MV-4-11 (cell line): ENCODE data around the gene TLCD2.
"Not testable (repeated sequence)": the region's sequence is repeated elsewhere in the genome, so short reads cannot be mapped to it uniquely, and the experiment has no call there.

Experiments used
- DNase-seq: peaks from one replicate; lab custom pipeline; 2025; lab: John Stamatoyannopoulos, UW

TLCD2 gene

GRCh38 chr17:1716076-1716911 is 6.1 kb upstream of the TLCD2 start:
- DNase-seq = peak; percentile 100

DNA sequence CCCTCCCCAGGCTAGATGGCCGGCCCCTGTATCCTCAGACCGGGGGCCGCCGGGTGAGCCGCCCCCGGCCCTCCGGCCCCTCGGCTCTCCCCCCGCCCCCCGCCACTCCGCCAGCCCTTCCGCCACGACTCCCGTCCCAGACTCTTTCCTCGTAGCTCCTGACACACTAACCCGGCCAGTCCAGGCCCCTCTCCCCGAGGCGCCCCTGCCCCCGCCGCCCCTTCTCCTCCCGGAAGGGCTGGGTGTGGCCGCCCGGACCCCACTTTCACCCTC is 5.6 kb upstream of the TLCD2 start:
- no peak for DNase-seq

- DNase-seq = no peak
These were observed 5.0 kb upstream of the TLCD2 start for GRCh38 chr17:1714980-1715802.

DNA sequence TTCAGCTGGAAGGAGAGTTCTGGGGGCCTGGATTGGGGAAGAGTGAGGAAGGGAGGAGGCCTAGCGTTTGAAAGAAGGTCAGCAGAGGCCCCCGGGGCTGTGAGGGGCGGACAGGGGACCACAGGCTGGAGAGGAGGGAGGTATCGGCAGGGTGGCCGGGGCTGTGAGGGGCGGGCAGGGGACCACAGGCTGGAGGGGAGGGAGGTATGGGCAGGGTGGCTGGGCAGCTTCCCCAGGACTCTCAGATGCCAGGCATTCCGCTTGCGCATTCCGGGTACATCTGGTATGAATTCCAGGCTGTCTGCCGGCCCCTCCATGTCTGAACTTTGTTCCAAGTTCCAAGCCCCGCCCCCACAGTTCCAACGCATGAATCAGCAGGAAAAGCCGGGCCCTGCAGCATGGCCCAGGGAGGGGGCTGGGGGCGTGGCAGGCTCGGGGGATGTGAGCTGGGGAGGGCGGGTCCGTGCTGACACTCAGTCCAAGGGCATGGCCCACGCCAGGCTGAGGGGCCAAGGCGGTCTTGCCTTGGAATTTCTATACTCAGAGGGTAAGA is 4.3 kb upstream of the TLCD2 start:
- DNase-seq = no peak

GRCh38 chr17:1713878-1714426 is 3.8 kb upstream of the TLCD2 start:
- DNase-seq = no peak

DNA sequence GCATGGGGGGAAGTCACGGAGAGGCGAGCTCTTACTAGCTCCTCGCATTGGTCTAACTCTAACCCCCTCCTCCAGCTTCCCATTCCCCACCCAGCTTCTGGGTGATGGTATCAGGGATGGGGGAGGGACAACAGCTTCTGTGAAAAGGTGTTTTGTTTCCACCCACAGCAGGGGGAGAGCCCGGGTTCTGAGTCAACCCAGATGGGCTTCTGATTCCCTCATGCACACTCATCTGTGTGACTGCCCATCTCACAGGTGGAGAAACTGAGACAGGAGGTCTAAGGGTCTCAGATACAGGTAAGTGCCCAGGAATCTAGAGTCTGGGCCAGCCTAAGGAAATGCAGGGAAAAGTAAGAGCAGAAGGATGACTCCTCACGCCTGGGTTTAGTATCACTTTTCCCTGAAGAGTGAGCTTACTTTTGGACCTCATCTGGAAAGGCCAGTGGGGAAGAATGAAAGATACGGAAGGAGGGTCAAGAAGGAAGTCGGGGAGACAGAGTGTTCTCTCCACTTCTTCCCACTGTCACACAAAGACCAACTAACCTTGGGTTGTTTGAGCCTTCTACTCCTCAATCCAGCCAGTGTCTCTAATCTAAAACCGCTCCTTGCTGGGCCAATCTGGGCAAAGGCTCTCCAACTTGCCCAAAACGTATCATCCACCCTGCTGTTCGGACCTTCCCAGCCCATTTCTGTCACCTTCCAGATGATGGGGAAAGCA is 3.1 kb upstream of the TLCD2 start:
- DNase-seq = no peak

GRCh38 chr17:1712271-1712670 is 2.1 kb upstream of the TLCD2 start:
- no peak for DNase-seq

DNA sequence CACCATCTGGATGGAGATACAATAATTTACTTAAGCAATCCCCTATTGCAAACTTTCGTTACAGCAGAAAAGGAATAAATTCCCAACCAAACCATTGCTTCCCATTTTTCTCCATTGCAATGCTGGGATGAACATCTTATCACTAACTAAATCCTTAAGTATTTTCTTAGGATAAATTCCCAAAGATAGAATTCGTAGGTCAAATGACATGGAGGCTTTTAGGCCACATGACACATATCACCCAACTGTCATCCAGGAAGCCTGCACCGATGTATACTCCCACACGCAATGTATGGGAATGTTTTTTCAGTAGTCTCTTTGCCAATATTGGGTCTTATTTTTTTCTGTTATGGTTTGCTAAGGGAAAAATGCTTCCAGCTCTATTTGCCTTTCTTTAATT is 1.6 kb upstream of the TLCD2 start:
- DNase-seq = no peak

DNA sequence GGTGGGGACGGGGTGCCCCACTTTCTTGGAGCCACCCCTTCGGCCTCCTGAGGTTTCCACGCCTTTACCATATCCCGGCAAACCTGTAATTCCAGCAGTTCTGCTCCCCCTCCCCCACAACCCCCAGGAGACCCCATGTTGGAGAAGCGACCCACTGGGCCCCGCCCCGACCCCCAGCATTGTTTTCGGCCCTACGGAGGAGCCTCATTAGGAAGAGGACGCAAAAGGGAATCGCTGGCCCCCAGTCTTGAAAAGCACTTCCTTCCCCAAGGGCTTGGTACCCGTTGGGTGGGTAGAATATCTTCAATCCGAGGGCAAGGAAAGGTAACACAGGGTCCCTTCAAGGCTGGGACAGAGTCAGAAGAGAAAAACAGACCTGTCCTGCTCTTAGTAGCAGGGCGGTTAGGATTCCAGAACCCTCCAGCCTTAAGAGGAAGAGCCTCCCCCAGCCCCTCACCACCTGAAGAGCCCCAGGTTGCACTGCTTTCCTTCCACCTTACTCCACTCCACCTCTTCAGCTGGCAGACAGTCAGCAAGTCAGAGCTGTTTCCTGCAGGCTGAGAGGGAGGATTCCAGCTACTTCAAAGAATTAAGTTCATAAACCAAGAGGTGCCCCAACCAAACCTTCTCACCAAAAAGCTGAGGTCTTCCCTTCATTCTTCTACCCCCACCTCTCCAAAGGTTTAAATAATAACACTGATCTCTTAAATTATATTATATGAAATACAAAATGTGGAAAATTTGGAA is 803 bp upstream of the TLCD2 start:
- DNase-seq = no peak

GRCh38 chr17:1709403-1709951 is 700 bp downstream of the TLCD2 start:
- peak; percentile 46 for DNase-seq

DNA sequence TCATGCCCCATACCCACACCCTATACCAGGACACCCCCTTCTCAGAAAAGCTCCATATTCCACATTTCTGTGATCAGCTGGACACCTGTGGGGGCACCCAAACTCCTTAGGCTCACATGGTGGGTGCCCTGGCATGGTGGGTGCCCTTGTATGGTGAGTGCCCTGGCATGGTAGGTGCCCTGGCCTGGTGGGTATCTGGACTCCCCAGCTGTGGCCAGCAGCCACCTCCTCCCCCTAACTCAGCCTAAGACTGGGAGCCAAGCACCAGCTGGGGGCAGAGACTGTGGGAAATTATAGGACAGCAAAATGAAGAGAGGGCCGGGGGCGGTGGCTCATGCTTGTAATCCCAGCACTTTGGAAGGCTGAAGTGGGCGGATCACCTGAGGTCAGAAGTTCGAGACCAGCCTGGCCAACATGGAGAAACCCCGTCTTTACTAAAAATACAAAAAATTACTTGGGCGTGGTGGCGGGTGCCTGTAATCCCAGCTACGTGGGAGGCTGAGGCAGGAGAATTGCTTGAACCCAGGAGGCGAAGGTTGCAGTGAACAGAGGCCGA is 1.3 kb downstream of the TLCD2 start:
- DNase-seq = not testable (repeated sequence)

DNA sequence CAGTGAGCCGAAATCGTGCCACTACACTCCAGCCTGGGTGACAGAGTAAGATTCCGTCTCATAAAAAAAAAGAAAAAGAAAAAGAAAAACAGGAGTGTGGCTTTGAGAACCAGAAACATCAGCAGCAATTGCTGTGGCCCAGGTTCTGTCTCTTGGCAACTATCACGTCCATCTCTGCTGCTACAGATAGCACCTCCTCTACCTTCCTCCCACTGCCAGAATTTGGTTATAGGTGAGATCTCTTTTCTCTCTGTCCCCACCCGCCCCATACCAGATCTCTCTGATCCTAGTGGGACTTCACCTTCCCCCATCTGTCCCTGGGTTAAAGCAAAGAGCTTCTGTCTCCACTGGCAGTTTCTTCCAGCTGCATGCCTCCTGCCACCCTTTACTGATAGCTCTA is 3.1 kb downstream of the TLCD2 start:
- no peak for DNase-seq

DNA sequence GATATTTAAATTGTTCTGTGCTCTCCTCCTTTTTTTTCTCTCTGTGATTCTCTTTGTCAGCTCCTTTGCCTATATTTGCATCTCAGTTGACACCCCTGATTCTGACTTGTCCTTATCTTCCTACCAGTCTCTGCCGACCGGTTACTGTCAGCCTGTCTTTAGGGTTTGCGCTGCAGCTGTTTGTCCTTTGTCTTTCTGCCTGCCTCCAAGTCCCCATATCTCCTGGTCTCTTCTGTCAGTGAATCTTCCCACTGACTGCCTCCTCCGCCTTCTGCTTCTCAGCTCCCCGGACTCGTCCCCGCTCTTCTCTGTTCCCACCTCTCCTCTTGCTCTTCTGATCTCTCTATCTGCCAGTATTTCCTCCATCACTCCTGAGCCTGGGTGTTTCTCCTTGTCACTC is 5.2 kb downstream of the TLCD2 start:
- DNase-seq = no peak

- DNase-seq = no peak
These were observed 7.1 kb downstream of the TLCD2 start for GRCh38 chr17:1703063-1703462.

DNA sequence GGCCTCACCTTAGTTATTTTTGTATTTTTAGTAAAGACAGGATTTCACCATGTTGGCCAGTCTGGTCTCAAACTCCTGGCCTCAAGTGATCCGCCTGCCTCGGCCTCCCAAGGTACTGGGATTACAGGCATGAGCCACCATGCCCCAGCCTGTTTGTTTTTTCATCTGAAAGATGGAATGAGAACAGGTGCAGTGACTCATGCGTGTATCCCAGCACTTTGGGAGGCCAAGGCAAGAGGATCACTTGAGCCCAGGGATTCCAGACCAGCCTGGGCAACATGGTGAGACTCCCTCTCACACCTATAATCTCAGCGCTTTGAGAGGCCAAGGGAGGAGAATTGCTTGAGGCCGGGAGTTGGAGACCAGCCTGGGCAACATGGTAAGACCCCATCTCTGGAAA is 10.3 kb downstream of the TLCD2 start:
- not testable (repeated sequence) for DNase-seq

- DNase-seq = no peak
These were observed 12.5 kb downstream of the TLCD2 start for GRCh38 chr17:1697681-1698080.

DNA sequence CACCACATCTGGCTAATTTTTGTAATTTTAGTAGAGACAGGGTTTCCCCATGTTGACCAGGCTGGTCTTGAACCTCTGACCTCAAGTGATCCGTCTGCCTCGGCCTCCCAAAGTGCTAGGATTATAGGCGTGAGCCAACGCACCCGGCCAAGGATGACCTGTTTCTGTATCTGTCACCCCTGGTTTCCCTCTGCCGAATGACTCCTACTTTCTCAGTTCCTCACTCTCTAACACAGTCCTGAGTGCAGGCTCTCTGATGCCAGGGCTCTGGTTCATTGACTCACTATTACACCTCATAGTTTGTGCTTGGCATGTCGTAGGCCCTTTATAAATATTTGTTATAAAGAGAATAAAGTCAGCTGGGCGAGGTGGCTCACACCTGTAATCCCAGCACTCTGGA is 14.8 kb downstream of the TLCD2 start:
- DNase-seq = peak; percentile 67

GRCh38 chr17:1693339-1693738 is 16.8 kb downstream of the TLCD2 start:
- DNase-seq = no peak

- DNase-seq = no peak
These were observed 19.5 kb downstream of the TLCD2 start for GRCh38 chr17:1690544-1691221.

- not testable (repeated sequence) for DNase-seq
These were observed 21.8 kb downstream of the TLCD2 start for GRCh38 chr17:1688405-1688804.
